ENCODE measurements around the gene DTL. TPM values are rescaled to one million over a fixed set of nuclear protein-coding genes. Genes with fewer than 3 reads are reported as not detected.
"Not testable (repeated sequence)": the region's sequence is repeated elsewhere in the genome, so short reads cannot be mapped to it uniquely, and the experiment has no call there.

The DTL gene
- total RNA-seq, 1 donor from 2014 or later: 17.6 TPM

DNA sequence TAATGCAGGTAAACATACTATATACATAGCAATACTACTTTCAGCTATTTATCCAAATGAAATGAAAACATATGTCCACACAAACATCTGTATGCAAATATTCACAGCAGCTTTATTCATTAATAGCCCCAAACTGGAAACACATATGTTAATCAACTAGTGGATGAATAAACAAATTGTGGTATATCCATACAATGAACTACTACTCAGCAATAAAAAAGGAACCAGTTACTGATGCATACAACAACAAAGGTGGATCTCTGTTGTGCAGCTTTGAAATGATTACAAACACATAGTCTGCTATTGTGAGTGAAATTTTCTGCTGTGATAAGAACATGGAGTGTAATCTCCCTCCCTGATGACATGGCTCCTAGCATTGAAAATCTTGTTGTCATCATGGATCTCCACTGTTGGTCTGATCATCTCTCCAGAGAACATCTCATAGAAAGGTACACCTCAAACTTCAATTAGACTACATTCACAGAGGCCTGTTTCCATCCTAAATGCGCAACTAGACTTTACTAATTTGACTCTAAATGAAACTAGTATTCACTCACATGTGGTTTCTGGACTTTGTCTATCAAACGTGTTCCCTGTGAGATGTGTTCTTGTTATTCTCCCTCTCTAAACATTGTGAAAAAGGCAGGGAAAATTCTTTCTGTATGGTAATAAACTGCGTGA lies 10.9 kb upstream of the DTL start:
- no peak overlapping the region for H3K4me3 ChIP-seq (ENCODE audit: low read depth, low read length)
- TF ChIP-seq, protein P1, sequence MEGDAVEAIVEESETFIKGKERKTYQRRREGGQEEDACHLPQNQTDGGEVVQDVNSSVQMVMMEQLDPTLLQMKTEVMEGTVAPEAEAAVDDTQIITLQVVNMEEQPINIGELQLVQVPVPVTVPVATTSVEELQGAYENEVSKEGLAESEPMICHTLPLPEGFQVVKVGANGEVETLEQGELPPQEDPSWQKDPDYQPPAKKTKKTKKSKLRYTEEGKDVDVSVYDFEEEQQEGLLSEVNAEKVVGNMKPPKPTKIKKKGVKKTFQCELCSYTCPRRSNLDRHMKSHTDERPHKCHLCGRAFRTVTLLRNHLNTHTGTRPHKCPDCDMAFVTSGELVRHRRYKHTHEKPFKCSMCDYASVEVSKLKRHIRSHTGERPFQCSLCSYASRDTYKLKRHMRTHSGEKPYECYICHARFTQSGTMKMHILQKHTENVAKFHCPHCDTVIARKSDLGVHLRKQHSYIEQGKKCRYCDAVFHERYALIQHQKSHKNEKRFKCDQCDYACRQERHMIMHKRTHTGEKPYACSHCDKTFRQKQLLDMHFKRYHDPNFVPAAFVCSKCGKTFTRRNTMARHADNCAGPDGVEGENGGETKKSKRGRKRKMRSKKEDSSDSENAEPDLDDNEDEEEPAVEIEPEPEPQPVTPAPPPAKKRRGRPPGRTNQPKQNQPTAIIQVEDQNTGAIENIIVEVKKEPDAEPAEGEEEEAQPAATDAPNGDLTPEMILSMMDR (conservative IDR thresholded peaks at IDR 0.05; ENCODE audit: low read depth, low read length): no peak
- DNase-seq (ENCODE audit: low read depth): no peak

DNA sequence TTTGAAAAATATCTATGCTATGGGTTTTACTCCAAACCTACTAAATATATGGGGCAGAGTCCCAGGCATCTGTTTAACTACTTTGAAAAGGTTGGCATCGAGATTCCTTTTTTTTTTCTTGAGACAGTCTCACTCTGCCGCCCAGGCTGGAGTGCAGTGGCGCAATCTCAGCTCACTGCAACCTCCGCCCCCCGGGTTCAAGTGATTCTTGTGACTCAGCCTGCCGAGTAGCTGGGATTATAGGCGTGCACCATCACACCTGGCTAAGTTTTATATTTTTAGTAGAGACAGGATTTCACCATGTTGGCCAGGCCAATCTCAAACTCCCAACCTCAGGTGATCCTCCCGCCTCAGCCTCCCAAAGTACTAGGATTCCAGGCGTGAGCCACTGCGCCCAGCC lies 7.8 kb upstream of the DTL start:
- not testable (repeated sequence) for H3K4me3 ChIP-seq (ENCODE audit: low read depth, low read length); DNase-seq (ENCODE audit: low read depth)

DNA sequence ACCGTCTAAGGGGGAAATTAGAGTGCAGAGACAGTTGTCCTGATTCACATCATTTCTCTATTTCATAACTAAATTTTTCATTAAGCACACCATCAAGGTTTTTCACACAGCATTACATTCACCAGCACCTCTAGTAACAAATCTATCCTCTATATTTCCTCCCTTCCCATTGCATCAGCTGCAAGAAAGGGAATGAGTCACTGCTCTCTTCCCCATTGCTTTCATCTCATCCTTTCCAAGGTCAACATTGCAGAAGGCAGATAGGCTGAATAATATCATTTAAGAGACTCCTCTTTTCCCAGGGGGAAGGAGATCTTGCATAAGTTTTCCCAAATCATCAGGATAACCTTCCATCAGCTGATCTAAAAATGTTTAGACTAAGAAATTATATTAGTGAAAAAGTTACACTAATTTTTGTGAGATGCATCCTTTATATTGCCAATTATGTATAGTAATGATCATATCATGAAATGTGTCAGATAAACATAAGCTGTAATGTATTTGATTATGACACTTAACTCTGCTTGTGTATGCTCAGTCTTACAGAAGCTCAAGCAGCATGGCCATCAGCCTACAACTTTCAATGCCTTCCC lies 4.5 kb upstream of the DTL start:
- TF ChIP-seq, protein P1 (conservative IDR thresholded peaks at IDR 0.05; ENCODE audit: low read depth, low read length): no peak
- H3K4me3 ChIP-seq (ENCODE audit: low read depth, low read length): no peak overlapping the region
- DNase-seq (ENCODE audit: low read depth): no peak

DNA sequence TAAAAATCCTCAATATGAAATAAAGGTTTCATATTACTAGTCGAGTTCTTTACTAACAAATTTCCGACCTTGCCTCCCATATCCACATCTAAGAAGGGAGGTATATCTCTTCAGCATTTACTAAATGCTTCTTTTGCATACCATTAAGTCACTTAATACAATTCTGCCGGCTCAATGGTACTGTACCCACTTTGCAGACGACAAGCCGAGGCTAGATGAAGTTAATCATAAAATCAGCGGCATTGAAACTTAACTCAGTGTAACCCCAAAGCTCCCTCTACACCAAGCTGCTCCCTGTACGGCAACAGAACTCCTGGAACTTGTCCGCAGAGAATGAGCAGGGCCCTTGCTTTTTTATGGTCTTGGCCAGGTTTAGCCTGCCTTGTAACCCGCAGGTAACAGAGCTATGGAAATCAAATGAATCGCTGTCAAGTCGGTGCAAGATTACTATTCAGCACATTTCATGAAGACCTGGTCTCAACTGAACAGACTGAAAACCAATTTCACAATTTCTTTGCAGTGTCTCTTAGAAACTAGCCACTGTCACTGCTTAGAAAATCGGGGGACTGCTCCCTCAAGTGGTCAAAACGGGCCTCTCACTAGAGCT lies 929 bp upstream of the DTL start:
- TF ChIP-seq, protein P1 (conservative IDR thresholded peaks at IDR 0.05; ENCODE audit: low read depth, low read length): peak; percentile 74

DNA sequence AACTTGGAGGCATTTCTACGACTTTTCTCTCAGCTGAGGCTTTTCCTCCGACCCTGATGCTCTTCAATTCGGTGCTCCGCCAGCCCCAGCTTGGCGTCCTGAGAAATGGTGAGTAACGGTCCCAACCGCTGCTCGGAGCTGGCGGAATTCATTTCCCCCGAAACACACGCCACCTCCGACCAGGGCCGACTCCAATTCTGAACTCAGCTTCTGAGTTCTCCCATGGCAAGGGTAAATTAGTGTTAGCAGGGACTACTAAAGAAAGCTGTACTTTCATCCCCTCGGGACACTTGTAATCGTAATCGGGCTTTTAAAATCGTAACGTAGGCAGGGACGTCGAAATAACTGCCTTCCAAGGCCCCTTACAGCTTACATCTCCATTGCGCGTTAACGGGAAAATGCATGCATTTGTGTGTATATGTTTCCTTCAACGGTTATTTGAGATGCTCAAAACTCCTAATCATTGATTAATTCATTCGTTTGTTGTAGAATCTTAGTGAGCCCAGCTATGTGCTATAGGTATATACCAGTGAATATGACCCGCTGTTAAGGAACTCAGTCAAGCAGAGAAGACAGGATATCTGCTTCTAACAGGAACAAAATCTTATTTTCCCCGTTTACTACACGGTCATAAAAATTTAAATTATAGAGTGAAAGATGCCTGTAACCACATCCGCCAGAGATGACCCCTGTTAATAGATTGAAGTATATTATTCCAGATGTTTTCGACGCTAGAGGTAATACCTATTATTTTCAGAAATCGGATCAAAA lies 472 bp downstream of the DTL start:
- TF ChIP-seq, protein P1 (conservative IDR thresholded peaks at IDR 0.05; ENCODE audit: low read depth, low read length): no peak
- peak overlapping the region; percentile 82 for H3K4me3 ChIP-seq (ENCODE audit: low read depth, low read length)
- no peak for DNase-seq (ENCODE audit: low read depth)

More for the DNA sequence above, 929 bp upstream of the DTL start:
- no peak for DNase-seq (ENCODE audit: low read depth)
- peak overlapping the region; percentile 82 for H3K4me3 ChIP-seq (ENCODE audit: low read depth, low read length)

DNA sequence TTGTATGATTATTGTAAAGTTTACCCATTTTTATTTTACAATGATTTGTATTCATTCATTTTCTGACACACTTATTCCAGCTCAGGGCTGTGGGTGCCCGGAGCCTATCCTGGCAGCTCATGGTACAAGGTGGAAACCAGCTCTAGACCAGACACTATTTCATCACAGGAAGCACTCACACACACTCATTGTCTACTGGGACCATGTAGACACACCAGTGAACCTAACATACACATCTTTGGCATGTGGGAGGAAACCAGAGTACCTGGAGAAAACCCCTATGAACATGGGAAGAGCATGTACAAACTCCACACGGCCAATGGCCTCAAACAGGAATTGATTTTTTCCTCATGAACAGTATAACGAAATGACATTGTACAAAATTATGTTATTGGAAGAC lies 2.4 kb downstream of the DTL start:
- TF ChIP-seq, protein P1 (conservative IDR thresholded peaks at IDR 0.05; ENCODE audit: low read depth, low read length): no peak
- DNase-seq (ENCODE audit: low read depth): no peak
- no peak overlapping the region for H3K4me3 ChIP-seq (ENCODE audit: low read depth, low read length)

DNA sequence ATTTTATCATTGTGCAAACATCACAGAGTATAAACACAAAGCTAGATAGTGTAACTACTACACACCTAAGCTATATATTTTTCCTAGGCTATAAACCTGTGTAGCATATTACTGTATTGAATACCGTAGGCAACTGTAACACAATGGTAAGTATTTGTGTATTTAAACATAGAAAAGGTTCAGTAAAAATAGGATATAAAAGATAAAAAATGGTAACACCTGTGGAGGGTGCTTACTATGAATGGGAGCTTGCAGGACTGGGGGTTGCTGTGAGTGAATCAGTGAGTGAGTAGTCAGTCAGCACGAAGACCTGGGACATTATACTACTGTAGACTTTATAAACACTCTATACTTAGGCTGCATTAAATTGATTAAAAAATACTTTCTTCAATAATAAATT lies 4.1 kb downstream of the DTL start:
- H3K4me3 ChIP-seq (ENCODE audit: low read depth, low read length): no peak overlapping the region
- no peak for DNase-seq (ENCODE audit: low read depth)
- TF ChIP-seq, protein P1 (conservative IDR thresholded peaks at IDR 0.05; ENCODE audit: low read depth, low read length): no peak

Measured in epithelial cell of proximal tubule (primary cell).